A549 (cell line): ENCODE data around the gene COL1A1.

ENCODE experiments used
- ESRRA ChIP-seq: fragments of 150-350 bp; IDR thresholded peaks from 2 replicates; pipeline ENCODE4 v1.6.1; 2014; ENCODE audit warnings: mild to moderate bottlenecking, low read length, borderline replicate concordance
- TF ChIP-seq, protein P1 (sequence below): IDR thresholded peaks from 2 replicates; pipeline ENCODE4 v1.6.1; 2012

DNA sequence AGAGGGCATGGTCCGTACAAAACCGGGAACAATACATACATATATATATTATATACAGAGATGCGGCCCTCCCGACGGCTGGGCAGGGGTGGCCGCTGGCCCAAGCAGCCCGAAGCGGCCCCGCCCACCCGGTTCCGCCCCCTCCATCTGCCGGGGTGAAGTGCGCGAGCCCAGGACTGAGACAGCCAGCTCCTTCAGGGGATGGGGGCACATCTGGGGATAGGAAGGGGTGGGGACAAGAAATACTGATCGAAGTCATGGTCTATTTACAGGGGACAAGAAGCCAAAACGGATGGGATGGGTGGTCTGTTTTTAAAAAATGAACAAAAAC lies 67.7 kb downstream of the COL1A1 start:
- no peak for TF ChIP-seq ESRRA
- TF ChIP-seq, protein P1, sequence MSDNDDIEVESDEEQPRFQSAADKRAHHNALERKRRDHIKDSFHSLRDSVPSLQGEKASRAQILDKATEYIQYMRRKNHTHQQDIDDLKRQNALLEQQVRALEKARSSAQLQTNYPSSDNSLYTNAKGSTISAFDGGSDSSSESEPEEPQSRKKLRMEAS = no peak
